Cardiac fibroblast (primary cell): ENCODE data around the gene KBTBD12.
A peak's percentile ranks its signal among the peaks of the same experiment; 100 is the strongest.
"Not testable (repeated sequence)": the region's sequence is repeated elsewhere in the genome, so short reads cannot be mapped to it uniquely, and the experiment has no call there.

Experiments
- DNase-seq, 2 donors: peaks; one replicate each; pipeline versions ENCODE4 v3.0.0 to v3.0.0-alpha.2; 2010; ENCODE audit warnings: low read depth in 2 of 2
- H3K4me3 ChIP-seq, 2 donors: replicated peaks in 1 of 2; 1 replicate in 1 of 2; 2 replicates in 1 of 2; pipeline ENCODE4 v1.5.1; 2011; ENCODE audit warnings: low read depth in 2 of 2, low read length in 2 of 2, mild to moderate bottlenecking in 2 of 2, moderate library complexity in 1 of 2
- CTCF ChIP-seq: IDR thresholded peaks from one replicate; pipeline ENCODE4 v1.5.1; 2011; ENCODE audit warnings: low read depth, mild to moderate bottlenecking, low read length, inconsistent platforms

Gene KBTBD12

GRCh38 chr3:127889461-127889863 lies 25.6 kb upstream of the KBTBD12 start:
- DNase-seq, result peak; percentile 69 to 98
- no peak overlapping the region for H3K4me3 ChIP-seq
- no peak for TF ChIP-seq CTCF

GRCh38 chr3:127889976-127890650 lies 24.9 kb upstream of the KBTBD12 start:
- peak; percentile 1 for TF ChIP-seq CTCF
- no peak overlapping the region for H3K4me3 ChIP-seq

GRCh38 chr3:127890651-127891290 lies 24.3 kb upstream of the KBTBD12 start:
- not testable (repeated sequence) for H3K4me3 ChIP-seq
- peak in 1 of 2 donors; percentile 86 for DNase-seq

More at GRCh38 chr3:127889976-127890650, 24.9 kb upstream of the KBTBD12 start:
- peak in 1 of 2 donors; percentile 65 for DNase-seq

- peak in 1 of 2 donors; percentile 51 for DNase-seq
- TF ChIP-seq CTCF, result no peak
- no peak overlapping the region for H3K4me3 ChIP-seq
Observed at GRCh38 chr3:127894481-127894880, 20.6 kb upstream of the KBTBD12 start.

GRCh38 chr3:127899200-127899599 lies 15.8 kb upstream of the KBTBD12 start:
- DNase-seq, result no peak
- H3K4me3 ChIP-seq, result no peak overlapping the region
- no peak for TF ChIP-seq CTCF

- H3K4me3 ChIP-seq, result no peak overlapping the region
- TF ChIP-seq CTCF, result no peak
- no peak for DNase-seq
Observed at GRCh38 chr3:127899766-127900165, 15.3 kb upstream of the KBTBD12 start.

GRCh38 chr3:127900536-127900935 lies 14.5 kb upstream of the KBTBD12 start:
- no peak overlapping the region for H3K4me3 ChIP-seq
- DNase-seq, result no peak
- no peak for TF ChIP-seq CTCF
